Ecto neural progenitor cell (in vitro differentiated cells): ENCODE results near the gene KIAA1210.

Experiments used
- DNase-seq: peaks from one replicate; pipeline ENCODE4 v3.0.0-alpha.2; 2018; ENCODE audit warnings: low spot score

Gene KIAA1210

GRCh38 chrX:119127650-119128049 is at the start of gene KIAA1210:
Gene KIAA1210, minus strand, starts transcription at chrX:119127812. Its CDS starts 4,170 bp downstream, at chrX:119123642.
- DNase-seq = no peak

- DNase-seq = no peak
Observed at GRCh38 chrX:119177278-119177677, 49.7 kb upstream of the KIAA1210 start.

- no peak for DNase-seq
Observed at GRCh38 chrX:119174900-119175299, 47.3 kb upstream of the KIAA1210 start.

GRCh38 chrX:119168104-119168503 is 40.5 kb upstream of the KIAA1210 start:
- no peak for DNase-seq

GRCh38 chrX:119158226-119158625 is 30.6 kb upstream of the KIAA1210 start:
- no peak for DNase-seq

GRCh38 chrX:119156241-119156640 is 28.6 kb upstream of the KIAA1210 start:
- no peak for DNase-seq

GRCh38 chrX:119155416-119156035 is 27.9 kb upstream of the KIAA1210 start:
- DNase-seq = no peak

GRCh38 chrX:119151051-119151380 is 23.4 kb upstream of the KIAA1210 start:
- no peak for DNase-seq

- no peak for DNase-seq
Observed at GRCh38 chrX:119150163-119151050, 22.8 kb upstream of the KIAA1210 start.

GRCh38 chrX:119147486-119147885 is 19.9 kb upstream of the KIAA1210 start:
- no peak for DNase-seq

- no peak for DNase-seq
Observed at GRCh38 chrX:119145241-119145653, 17.6 kb upstream of the KIAA1210 start.

- DNase-seq = no peak
Observed at GRCh38 chrX:119134466-119134865, 6.9 kb upstream of the KIAA1210 start.

- DNase-seq = no peak
Observed at GRCh38 chrX:119132961-119133360, 5.3 kb upstream of the KIAA1210 start.

- DNase-seq = no peak
Observed at GRCh38 chrX:119132316-119132715, 4.7 kb upstream of the KIAA1210 start.

- DNase-seq = no peak
Observed at GRCh38 chrX:119130911-119131310, 3.3 kb upstream of the KIAA1210 start.

- DNase-seq = no peak
Observed at GRCh38 chrX:119121341-119121740, 6.3 kb downstream of the KIAA1210 start.

- peak; percentile 60 for DNase-seq
Observed at GRCh38 chrX:119118780-119119395, 8.7 kb downstream of the KIAA1210 start.

- DNase-seq = no peak
Observed at GRCh38 chrX:119107206-119107605, 20.4 kb downstream of the KIAA1210 start.

GRCh38 chrX:119105826-119106225 is 21.8 kb downstream of the KIAA1210 start:
- no peak for DNase-seq

GRCh38 chrX:119101168-119101567 is 26.4 kb downstream of the KIAA1210 start:
- no peak for DNase-seq

GRCh38 chrX:119095936-119096335 is 31.7 kb downstream of the KIAA1210 start:
- DNase-seq = no peak

GRCh38 chrX:119094819-119095218 is 32.8 kb downstream of the KIAA1210 start:
- no peak for DNase-seq
